Central memory CD4-positive, alpha-beta T cell (primary cell): ENCODE measurements around the gene CRX.
"Not testable (repeated sequence)": the region's sequence is repeated elsewhere in the genome, so short reads cannot be mapped to it uniquely, and the experiment has no call there.

Experiments used
- DNase-seq: peaks from one replicate; pipeline ENCODE4 v3.0.0; 2022
- total RNA-seq, 3 experiments: gene quantifications; one replicate each; lab custom pipeline; 2026; lab: John Stamatoyannopoulos, UW

CRX gene
- 0 to 0.04 (median 0) reads per million in 3 experiments for total RNA-seq

- DNase-seq, result no peak
Measured at GRCh38 chr19:47821460-47822020, at the start of gene CRX. CRX (plus strand) TSS chr19:47821937; CDS start chr19:47834444, 12,507 bp downstream.

- DNase-seq, result no peak
Measured at GRCh38 chr19:47776568-47776967, 45.2 kb upstream of the CRX start.

GRCh38 chr19:47777245-47778048, 44.3 kb upstream of the CRX start:
- DNase-seq, result not testable (repeated sequence)

GRCh38 chr19:47778049-47778953, 43.4 kb upstream of the CRX start, which contains the start of gene SELENOW:
SELENOW (plus strand) TSS chr19:47778703; CDS start chr19:47778786, 83 bp downstream.
- peak; percentile 74 for DNase-seq

- no peak for DNase-seq
Measured at GRCh38 chr19:47778954-47779351, 42.8 kb upstream of the CRX start.

GRCh38 chr19:47779524-47780214, 42.1 kb upstream of the CRX start:
- no peak for DNase-seq

GRCh38 chr19:47780215-47780551, 41.6 kb upstream of the CRX start:
- DNase-seq, result no peak

- no peak for DNase-seq
Measured at GRCh38 chr19:47781590-47782262, 40.0 kb upstream of the CRX start.

- no peak for DNase-seq
Measured at GRCh38 chr19:47786566-47786965, 35.2 kb upstream of the CRX start.

- DNase-seq, result not testable (repeated sequence)
Measured at GRCh38 chr19:47787307-47787706, 34.4 kb upstream of the CRX start.

GRCh38 chr19:47789811-47790210, 31.9 kb upstream of the CRX start:
- DNase-seq, result not testable (repeated sequence)

GRCh38 chr19:47790398-47790814, 31.3 kb upstream of the CRX start:
- DNase-seq, result peak; percentile 63

- DNase-seq, result no peak
Measured at GRCh38 chr19:47792616-47793015, 29.1 kb upstream of the CRX start.

- no peak for DNase-seq
Measured at GRCh38 chr19:47794526-47794925, 27.2 kb upstream of the CRX start.

- no peak for DNase-seq
Measured at GRCh38 chr19:47796785-47797184, 25.0 kb upstream of the CRX start.

- DNase-seq, result no peak
Measured at GRCh38 chr19:47797996-47798903, 23.5 kb upstream of the CRX start.

- no peak for DNase-seq
Measured at GRCh38 chr19:47798904-47799266, 22.9 kb upstream of the CRX start.

GRCh38 chr19:47801270-47801669, 20.5 kb upstream of the CRX start:
- no peak for DNase-seq

GRCh38 chr19:47802521-47803043, 19.2 kb upstream of the CRX start:
- DNase-seq, result no peak

- DNase-seq, result not testable (repeated sequence)
Measured at GRCh38 chr19:47803148-47803547, 18.6 kb upstream of the CRX start.

- DNase-seq, result not testable (repeated sequence)
Measured at GRCh38 chr19:47803671-47804070, 18.1 kb upstream of the CRX start.
